ENCODE measurements around the gene EBP. TPM values are rescaled to one million over a fixed set of nuclear protein-coding genes. Genes with fewer than 3 reads are reported as not detected.

EBP gene
- total and polyA plus RNA-seq, 9 of the 15 experiments (the other 6 are each of a cell fraction or from before 2014, with no cell fraction given), result 228 to 987 (median 274) TPM

DNA sequence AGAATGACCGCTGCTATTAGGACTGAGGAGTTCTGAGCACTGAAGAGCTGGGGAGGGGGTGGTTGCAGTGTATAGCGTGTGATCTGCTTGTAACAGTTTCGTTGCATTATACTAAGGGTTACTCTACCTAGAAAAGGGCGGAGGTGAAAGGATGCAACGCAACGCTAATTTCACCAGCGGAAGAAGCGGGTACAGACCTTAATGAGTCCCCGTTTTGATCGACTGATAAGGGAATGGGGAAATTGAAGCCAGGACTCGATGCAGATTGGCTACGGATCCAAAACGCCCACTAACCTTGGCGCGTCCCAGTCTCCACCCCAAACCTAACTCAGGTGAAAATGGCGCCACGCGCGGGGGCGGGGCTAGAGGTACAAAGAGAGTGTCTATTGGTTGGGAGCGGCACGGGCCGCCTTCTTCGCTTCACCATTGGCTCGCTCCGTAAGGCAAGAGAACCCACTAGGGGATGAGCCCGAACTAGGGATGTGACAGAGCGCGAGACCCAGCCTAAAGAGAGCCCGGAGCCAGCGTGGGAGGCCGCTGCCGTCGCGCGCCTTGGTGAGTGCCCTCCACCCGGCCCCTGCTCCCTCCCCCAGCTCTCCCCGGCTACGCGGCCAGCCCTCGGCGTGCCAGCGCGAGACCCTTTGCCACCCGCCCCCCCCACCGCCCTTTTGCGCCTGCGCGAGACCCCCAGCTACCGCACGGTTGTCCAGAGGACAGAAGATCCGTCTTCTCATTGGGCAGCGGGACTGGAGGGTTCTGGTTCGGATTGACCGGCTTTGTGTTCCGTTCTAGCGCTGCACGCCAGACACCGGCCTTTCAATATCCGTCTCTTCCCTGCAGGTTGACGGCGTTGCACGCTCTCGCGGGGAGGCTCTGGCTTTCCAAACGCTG, at the start of gene EBP (continued):
- TF ChIP-seq TAF1 (IDR thresholded peaks at IDR 0.05; ENCODE audit: control insufficient read depth, extremely low read depth, insufficient read depth, low read length, severe bottlenecking) (peak; percentile 72), HMBOX1 (IDR thresholded peaks at IDR 0.05) (peak; percentile 70; the same call in 1 of the 2 replicates), DNMT1 (IDR thresholded peaks at IDR 0.05) (no peak), RAD51 (IDR thresholded peaks at IDR 0.05; ENCODE audit: borderline replicate concordance, low read depth) (peak; percentile 64; the same call in 1 of the 2 replicates), YY1 (IDR thresholded peaks at IDR 0.05; ENCODE audit: borderline replicate concordance in 1 of 3, control insufficient read depth in 1 of 3, extremely low read depth in 1 of 3, insufficient read depth in 3 of 3, insufficient read length in 1 of 3, insufficient replicate concordance in 2 of 3, low read depth in 1 of 3, low read length in 2 of 3) (peak; percentile 40 to 91 (median 82)), SREBF1 (IDR thresholded peaks at IDR 0.05; ENCODE audit: borderline replicate concordance, low read depth, low read length) (peak; percentile 58; the same call in 1 of the 2 replicates), FOXJ3 (CRISPR knock-in tag; IDR thresholded peaks at IDR 0.05) (no peak), ZNF12 (CRISPR knock-in tag; IDR thresholded peaks at IDR 0.05) (no peak), NRF1 (conservative IDR thresholded peaks at IDR 0.05 in 1 of 2, IDR thresholded peaks at IDR 0.05 in 1 of 2) (peak; percentile 77 to 80), ZNF57 (CRISPR knock-in tag; IDR thresholded peaks at IDR 0.05) (no peak), XRCC5 (IDR thresholded peaks at IDR 0.05; ENCODE audit: low read depth, low read length) (0 out of 2 replicates have a peak, but pooled peaks have one; percentile 3), CCNT2 (IDR thresholded peaks at IDR 0.05; ENCODE audit: borderline replicate concordance, extremely low read depth, insufficient read length, low read depth, low read length) (peak; percentile 24), TBP (optimal IDR thresholded peaks at IDR 0.05; ENCODE audit: low read depth, low read length) (peak; percentile 96), EZH2 (IDR thresholded peaks at IDR 0.05; ENCODE audit: borderline replicate concordance, low read depth, low read length) (no peak), ATF7 (IDR thresholded peaks at IDR 0.05) (peak; percentile 69), SMC3 (conservative IDR thresholded peaks at IDR 0.05; ENCODE audit: insufficient read depth, low read depth, low read length) (no peak)
- TF ChIP-seq, protein P1, sequence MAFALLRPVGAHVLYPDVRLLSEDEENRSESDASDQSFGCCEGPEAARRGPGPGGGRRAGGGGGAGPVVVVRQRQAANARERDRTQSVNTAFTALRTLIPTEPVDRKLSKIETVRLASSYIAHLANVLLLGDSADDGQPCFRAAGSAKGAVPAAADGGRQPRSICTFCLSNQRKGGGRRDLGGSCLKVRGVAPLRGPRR (CRISPR knock-in tag; IDR thresholded peaks at IDR 0.05), result no peak
- TF ChIP-seq, protein P2, sequence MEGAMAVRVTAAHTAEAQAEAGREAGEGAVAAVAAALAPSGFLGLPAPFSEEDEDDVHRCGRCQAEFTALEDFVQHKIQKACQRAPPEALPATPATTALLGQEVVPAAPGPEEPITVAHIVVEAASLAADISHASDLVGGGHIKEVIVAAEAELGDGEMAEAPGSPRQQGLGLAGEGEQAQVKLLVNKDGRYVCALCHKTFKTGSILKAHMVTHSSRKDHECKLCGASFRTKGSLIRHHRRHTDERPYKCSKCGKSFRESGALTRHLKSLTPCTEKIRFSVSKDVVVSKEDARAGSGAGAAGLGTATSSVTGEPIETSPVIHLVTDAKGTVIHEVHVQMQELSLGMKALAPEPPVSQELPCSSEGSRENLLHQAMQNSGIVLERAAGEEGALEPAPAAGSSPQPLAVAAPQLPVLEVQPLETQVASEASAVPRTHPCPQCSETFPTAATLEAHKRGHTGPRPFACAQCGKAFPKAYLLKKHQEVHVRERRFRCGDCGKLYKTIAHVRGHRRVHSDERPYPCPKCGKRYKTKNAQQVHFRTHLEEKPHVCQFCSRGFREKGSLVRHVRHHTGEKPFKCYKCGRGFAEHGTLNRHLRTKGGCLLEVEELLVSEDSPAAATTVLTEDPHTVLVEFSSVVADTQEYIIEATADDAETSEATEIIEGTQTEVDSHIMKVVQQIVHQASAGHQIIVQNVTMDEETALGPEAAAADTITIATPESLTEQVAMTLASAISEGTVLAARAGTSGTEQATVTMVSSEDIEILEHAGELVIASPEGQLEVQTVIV (CRISPR knock-in tag; IDR thresholded peaks at IDR 0.05; ENCODE audit: borderline replicate concordance), result no peak
- TF ChIP-seq, protein P3, sequence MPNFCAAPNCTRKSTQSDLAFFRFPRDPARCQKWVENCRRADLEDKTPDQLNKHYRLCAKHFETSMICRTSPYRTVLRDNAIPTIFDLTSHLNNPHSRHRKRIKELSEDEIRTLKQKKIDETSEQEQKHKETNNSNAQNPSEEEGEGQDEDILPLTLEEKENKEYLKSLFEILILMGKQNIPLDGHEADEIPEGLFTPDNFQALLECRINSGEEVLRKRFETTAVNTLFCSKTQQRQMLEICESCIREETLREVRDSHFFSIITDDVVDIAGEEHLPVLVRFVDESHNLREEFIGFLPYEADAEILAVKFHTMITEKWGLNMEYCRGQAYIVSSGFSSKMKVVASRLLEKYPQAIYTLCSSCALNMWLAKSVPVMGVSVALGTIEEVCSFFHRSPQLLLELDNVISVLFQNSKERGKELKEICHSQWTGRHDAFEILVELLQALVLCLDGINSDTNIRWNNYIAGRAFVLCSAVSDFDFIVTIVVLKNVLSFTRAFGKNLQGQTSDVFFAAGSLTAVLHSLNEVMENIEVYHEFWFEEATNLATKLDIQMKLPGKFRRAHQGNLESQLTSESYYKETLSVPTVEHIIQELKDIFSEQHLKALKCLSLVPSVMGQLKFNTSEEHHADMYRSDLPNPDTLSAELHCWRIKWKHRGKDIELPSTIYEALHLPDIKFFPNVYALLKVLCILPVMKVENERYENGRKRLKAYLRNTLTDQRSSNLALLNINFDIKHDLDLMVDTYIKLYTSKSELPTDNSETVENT (CRISPR knock-in tag; IDR thresholded peaks at IDR 0.05), result no peak
